Hematopoietic multipotent progenitor cell treated with erythropoietin and hydrocortisone succinate and interleukin-3 and kit ligand, for 17 days (in vitro differentiated cells): Measurements from ENCODE around the gene YIPF4.
A peak's percentile ranks its signal among the peaks of the same experiment; 100 is the strongest.
"Not testable (repeated sequence)": the region's sequence is repeated elsewhere in the genome, so short reads cannot be mapped to it uniquely, and the experiment has no call there.

Experiments used
- DNase-seq: peaks from one replicate; pipeline ENCODE4 v3.0.0-alpha.2; 2015; ENCODE audit warnings: low spot score

The YIPF4 gene

GRCh38 chr2:32277674-32278477 lies at the start of gene YIPF4:
TSS of gene YIPF4 (plus strand) at chr2:32277904. CDS start at chr2:32278156, 252 bp downstream.
- peak; percentile 96 for DNase-seq

- DNase-seq, result no peak
Measured at GRCh38 chr2:32228181-32228580, 49.5 kb upstream of the YIPF4 start.

GRCh38 chr2:32229635-32230034 lies 48.1 kb upstream of the YIPF4 start:
- DNase-seq, result no peak

GRCh38 chr2:32231959-32232358 lies 45.7 kb upstream of the YIPF4 start:
- DNase-seq, result no peak

GRCh38 chr2:32235315-32235714 lies 42.4 kb upstream of the YIPF4 start:
- DNase-seq, result no peak

GRCh38 chr2:32237488-32237887 lies 40.2 kb upstream of the YIPF4 start:
- DNase-seq, result no peak

- no peak for DNase-seq
Measured at GRCh38 chr2:32237996-32238395, 39.7 kb upstream of the YIPF4 start.

- no peak for DNase-seq
Measured at GRCh38 chr2:32242331-32242730, 35.4 kb upstream of the YIPF4 start.

- no peak for DNase-seq
Measured at GRCh38 chr2:32246911-32247310, 30.8 kb upstream of the YIPF4 start.

GRCh38 chr2:32248299-32248698 lies 29.4 kb upstream of the YIPF4 start:
- no peak for DNase-seq

- no peak for DNase-seq
Measured at GRCh38 chr2:32249731-32250236, 27.9 kb upstream of the YIPF4 start.

- no peak for DNase-seq
Measured at GRCh38 chr2:32250290-32250689, 27.4 kb upstream of the YIPF4 start.

GRCh38 chr2:32258242-32258641 lies 19.5 kb upstream of the YIPF4 start:
- DNase-seq, result no peak

- no peak for DNase-seq
Measured at GRCh38 chr2:32260376-32260775, 17.3 kb upstream of the YIPF4 start.

GRCh38 chr2:32262105-32262504 lies 15.6 kb upstream of the YIPF4 start:
- no peak for DNase-seq

GRCh38 chr2:32264422-32265105 lies 13.1 kb upstream of the YIPF4 start, which contains the start of gene NLRC4:
TSS of gene NLRC4 (minus strand) at chr2:32264886. CDS start at chr2:32256775, 8,111 bp downstream.
- DNase-seq, result no peak

GRCh38 chr2:32271063-32271462 lies 6.6 kb upstream of the YIPF4 start:
- DNase-seq, result no peak

GRCh38 chr2:32272279-32272678 lies 5.4 kb upstream of the YIPF4 start:
- no peak for DNase-seq

- no peak for DNase-seq
Measured at GRCh38 chr2:32274289-32274688, 3.4 kb upstream of the YIPF4 start.

GRCh38 chr2:32275790-32276189 lies 1.9 kb upstream of the YIPF4 start:
- DNase-seq, result not testable (repeated sequence)

GRCh38 chr2:32277363-32277673 lies 386 bp upstream of the YIPF4 start:
- DNase-seq, result no peak

GRCh38 chr2:32278478-32278853 lies 762 bp downstream of the YIPF4 start:
- DNase-seq, result no peak

- DNase-seq, result no peak
Measured at GRCh38 chr2:32284321-32284720, 6.6 kb downstream of the YIPF4 start.
